HL-60 (cell line): Measurements from ENCODE around the gene MYO7A.

ENCODE experiments used
- DNase-seq, 2 experiments: peaks; one replicate each; pipeline ENCODE4 v3.0.0-alpha.2; 2010 to 2020; ENCODE audit warnings: low read depth in 1 of 2, low spot score in 1 of 2
- H3K27ac ChIP-seq: fragments of 250-450 bp; sonication (Bioruptor Pico); replicated peaks from 2 replicates; pipeline ENCODE4 v1.5.1; 2020; ENCODE audit warnings: mild to moderate bottlenecking, moderate library complexity
- H3K27me3 ChIP-seq: fragments of 250-450 bp; sonication (Bioruptor Pico); 2 replicates; pipeline ENCODE4 v1.5.1; 2021; ENCODE audit warnings: mild to moderate bottlenecking, moderate library complexity; ENCODE audit not compliant: insufficient read depth, poor library complexity, severe bottlenecking
- H3K4me3 ChIP-seq: replicated peaks from 2 replicates; pipeline ENCODE4 v1.5.1; 2011; ENCODE audit warnings: mild to moderate bottlenecking, control low read depth, low read length; ENCODE audit not compliant: insufficient read depth
- GABPA ChIP-seq: IDR thresholded peaks from 2 replicates; pipeline ENCODE4 v1.6.1; 2012; ENCODE audit warnings: low read depth
- POLR2AphosphoS5 ChIP-seq: IDR thresholded peaks from 2 replicates; pipeline ENCODE4 v1.6.1; 2012; ENCODE audit warnings: low read depth
- SPI1 ChIP-seq: IDR thresholded peaks from 2 replicates; pipeline ENCODE4 v1.6.1; 2012; ENCODE audit warnings: low read depth, mild to moderate bottlenecking, borderline replicate concordance
- TF ChIP-seq, protein P1 (sequence below): IDR thresholded peaks from one replicate; pipeline ENCODE4 v1.5.1; 2011; ENCODE audit warnings: low read length, control low read depth, inconsistent platforms; ENCODE audit not compliant: insufficient read depth
- TF ChIP-seq, protein P2 (sequence below): IDR thresholded peaks from 2 replicates; pipeline ENCODE4 v1.6.1; 2012; ENCODE audit warnings: low read depth; ENCODE audit not compliant: insufficient replicate concordance

Gene MYO7A

DNA sequence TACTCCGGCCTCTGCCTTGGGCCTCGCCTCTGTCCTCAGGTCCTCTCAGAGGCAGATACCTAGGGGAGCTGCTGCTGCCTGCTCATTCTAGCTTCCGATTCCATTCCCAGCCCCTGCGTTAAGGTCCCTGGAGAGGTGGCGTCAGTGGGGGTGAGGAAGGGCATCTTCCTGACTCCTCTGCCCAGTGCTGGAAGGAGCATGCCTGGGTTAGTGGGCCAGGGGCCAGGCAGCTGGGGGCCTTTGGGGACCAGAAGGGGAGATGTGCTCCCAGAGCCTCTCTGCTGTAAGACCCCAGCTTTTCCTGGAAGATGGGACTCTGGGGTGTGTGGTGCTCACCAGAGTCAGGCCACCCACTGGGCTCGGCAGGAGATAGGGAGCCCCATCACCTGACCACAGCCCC lies 3.6 kb upstream of the MYO7A start:
- Histone ChIP-seq H3K27me3 (no peaks in the 10 kb centered on the region), H3K27ac (no peak overlapping the region), H3K4me3 (no peak overlapping the region)
- TF ChIP-seq, protein P1, sequence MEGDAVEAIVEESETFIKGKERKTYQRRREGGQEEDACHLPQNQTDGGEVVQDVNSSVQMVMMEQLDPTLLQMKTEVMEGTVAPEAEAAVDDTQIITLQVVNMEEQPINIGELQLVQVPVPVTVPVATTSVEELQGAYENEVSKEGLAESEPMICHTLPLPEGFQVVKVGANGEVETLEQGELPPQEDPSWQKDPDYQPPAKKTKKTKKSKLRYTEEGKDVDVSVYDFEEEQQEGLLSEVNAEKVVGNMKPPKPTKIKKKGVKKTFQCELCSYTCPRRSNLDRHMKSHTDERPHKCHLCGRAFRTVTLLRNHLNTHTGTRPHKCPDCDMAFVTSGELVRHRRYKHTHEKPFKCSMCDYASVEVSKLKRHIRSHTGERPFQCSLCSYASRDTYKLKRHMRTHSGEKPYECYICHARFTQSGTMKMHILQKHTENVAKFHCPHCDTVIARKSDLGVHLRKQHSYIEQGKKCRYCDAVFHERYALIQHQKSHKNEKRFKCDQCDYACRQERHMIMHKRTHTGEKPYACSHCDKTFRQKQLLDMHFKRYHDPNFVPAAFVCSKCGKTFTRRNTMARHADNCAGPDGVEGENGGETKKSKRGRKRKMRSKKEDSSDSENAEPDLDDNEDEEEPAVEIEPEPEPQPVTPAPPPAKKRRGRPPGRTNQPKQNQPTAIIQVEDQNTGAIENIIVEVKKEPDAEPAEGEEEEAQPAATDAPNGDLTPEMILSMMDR, result no peak
- TF ChIP-seq POLR2AphosphoS5 (no peak), GABPA (no peak), SPI1 (no peak)
- TF ChIP-seq, protein P2, sequence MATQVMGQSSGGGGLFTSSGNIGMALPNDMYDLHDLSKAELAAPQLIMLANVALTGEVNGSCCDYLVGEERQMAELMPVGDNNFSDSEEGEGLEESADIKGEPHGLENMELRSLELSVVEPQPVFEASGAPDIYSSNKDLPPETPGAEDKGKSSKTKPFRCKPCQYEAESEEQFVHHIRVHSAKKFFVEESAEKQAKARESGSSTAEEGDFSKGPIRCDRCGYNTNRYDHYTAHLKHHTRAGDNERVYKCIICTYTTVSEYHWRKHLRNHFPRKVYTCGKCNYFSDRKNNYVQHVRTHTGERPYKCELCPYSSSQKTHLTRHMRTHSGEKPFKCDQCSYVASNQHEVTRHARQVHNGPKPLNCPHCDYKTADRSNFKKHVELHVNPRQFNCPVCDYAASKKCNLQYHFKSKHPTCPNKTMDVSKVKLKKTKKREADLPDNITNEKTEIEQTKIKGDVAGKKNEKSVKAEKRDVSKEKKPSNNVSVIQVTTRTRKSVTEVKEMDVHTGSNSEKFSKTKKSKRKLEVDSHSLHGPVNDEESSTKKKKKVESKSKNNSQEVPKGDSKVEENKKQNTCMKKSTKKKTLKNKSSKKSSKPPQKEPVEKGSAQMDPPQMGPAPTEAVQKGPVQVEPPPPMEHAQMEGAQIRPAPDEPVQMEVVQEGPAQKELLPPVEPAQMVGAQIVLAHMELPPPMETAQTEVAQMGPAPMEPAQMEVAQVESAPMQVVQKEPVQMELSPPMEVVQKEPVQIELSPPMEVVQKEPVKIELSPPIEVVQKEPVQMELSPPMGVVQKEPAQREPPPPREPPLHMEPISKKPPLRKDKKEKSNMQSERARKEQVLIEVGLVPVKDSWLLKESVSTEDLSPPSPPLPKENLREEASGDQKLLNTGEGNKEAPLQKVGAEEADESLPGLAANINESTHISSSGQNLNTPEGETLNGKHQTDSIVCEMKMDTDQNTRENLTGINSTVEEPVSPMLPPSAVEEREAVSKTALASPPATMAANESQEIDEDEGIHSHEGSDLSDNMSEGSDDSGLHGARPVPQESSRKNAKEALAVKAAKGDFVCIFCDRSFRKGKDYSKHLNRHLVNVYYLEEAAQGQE, result no peak
- DNase-seq, result no peak

DNA sequence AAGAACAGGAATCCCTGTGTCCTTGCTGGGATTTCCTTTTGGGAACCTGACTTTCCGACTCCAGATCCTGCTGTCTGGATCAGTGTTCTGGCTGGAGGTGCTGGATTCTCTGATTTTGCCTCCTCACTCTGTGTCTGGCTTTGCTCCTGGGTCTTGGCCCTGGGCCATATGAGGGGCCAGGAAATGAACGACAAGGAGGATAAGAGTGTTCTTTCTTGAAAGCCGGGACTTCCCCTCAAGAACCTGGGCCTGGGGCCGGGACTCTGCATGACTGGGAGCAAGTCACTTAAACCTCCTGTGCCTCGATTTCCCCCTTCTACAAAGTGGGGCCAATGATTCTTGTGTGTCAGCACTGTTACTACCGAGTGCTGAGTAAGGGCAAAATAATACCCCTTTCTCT lies 2.9 kb upstream of the MYO7A start:
- TF ChIP-seq POLR2AphosphoS5 (no peak), GABPA (no peak)
- TF ChIP-seq, protein P1, result no peak
- TF ChIP-seq, protein P2, result no peak
- H3K27me3 ChIP-seq, result no peaks in the 10 kb centered on the region
- H3K27ac ChIP-seq, result no peak overlapping the region
- no peak overlapping the region for H3K4me3 ChIP-seq
- no peak for DNase-seq

DNA sequence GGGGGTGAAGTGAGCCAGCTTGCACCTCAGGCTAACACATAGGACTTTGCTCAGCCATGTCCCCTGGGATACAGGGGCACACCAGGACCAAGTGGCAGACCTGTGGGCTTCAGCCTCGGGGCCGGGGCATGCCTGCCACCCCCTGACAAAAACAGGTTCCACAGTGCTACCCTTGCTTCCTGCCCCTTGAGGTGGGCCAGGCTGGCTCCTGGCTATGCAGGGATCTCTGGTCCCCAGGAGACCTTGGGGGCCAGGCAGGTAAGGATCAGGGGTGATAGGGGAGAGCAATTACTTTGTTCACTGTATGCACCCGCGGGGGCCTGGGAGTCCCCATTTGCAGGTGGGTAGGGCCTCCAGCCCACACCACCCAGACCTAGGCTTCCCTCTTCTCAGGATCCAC lies 2.4 kb upstream of the MYO7A start:
- Histone ChIP-seq H3K27me3 (no peaks in the 10 kb centered on the region), H3K27ac (no peak overlapping the region), H3K4me3 (no peak overlapping the region)
- no peak for DNase-seq
- TF ChIP-seq GABPA (no peak), POLR2AphosphoS5 (no peak), SPI1 (no peak)
- TF ChIP-seq, protein P1, result no peak
- TF ChIP-seq, protein P2, result no peak
